ENCODE results near the gene NUBP2. TPM values are rescaled to one million over a fixed set of nuclear protein-coding genes. Genes with fewer than 3 reads are reported as not detected.
A peak's percentile ranks its signal among the peaks of the same experiment; 100 is the strongest.

The NUBP2 gene
- polyA plus RNA-seq, 1 donor: 39.4 TPM

- H3K36me3 ChIP-seq (ENCODE audit: control insufficient read depth, insufficient read depth, low read length): peaks cover 40% of the 10 kb centered on the region
- H3K27ac ChIP-seq (ENCODE audit: low read length): peak overlapping the region; percentile 33
- H3K9me3 ChIP-seq (ENCODE audit: control insufficient read depth, low read depth, low read length): peaks cover 3% of the 10 kb centered on the region
- H3K4me1 ChIP-seq (ENCODE audit: control insufficient read depth, insufficient read depth, low read length): peaks cover 12% of the 10 kb centered on the region
- no CpG with 5 or more reads among the region's 37 CpGs for WGBS (ENCODE audit: insufficient coverage, low lambda C conversion rate)
- DNase-seq: peak; percentile 53 to 84
- H3K27me3 ChIP-seq (ENCODE audit: control insufficient read depth, insufficient read depth, low read length): no peaks in the 10 kb centered on the region
- H3K4me3 ChIP-seq (ENCODE audit: low read length): no peak overlapping the region
These were observed 24.9 kb upstream of the NUBP2 start for GRCh38 chr16:1757714-1758461.

DNA sequence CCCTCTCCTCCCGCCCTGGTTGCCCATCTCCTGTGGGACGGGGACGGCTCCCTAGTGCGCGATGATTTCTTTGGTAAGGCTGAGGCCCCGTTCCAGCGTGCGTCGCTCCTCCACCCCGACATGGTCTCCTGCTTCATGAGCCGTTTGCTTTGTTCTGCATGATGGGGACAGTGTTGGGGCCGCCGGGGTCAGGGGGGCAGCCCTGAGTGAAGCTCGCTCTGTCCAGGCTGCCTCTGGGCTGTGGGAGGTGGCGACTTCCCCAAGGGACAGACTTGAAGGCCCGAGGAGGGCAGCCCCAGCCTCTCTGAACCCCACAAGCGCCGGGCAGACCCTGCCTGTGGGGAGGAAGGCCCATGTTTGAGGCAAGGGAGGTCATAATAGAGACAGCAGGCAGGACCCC, 23.8 kb upstream of the NUBP2 start:
- Histone ChIP-seq H3K4me1 (ENCODE audit: control insufficient read depth, insufficient read depth, low read length) (peaks cover 12% of the 10 kb centered on the region), H3K4me3 (ENCODE audit: low read length) (no peak overlapping the region), H3K27me3 (ENCODE audit: control insufficient read depth, insufficient read depth, low read length) (no peaks in the 10 kb centered on the region), H3K27ac (ENCODE audit: low read length) (no peak overlapping the region), H3K36me3 (ENCODE audit: control insufficient read depth, insufficient read depth, low read length) (peaks cover 43% of the 10 kb centered on the region), H3K9me3 (ENCODE audit: control insufficient read depth, low read depth, low read length) (peaks cover 9% of the 10 kb centered on the region)
- DNase-seq: no peak
- WGBS (ENCODE audit: insufficient coverage, low lambda C conversion rate): no CpG with 5 or more reads among the region's 18 CpGs

DNA sequence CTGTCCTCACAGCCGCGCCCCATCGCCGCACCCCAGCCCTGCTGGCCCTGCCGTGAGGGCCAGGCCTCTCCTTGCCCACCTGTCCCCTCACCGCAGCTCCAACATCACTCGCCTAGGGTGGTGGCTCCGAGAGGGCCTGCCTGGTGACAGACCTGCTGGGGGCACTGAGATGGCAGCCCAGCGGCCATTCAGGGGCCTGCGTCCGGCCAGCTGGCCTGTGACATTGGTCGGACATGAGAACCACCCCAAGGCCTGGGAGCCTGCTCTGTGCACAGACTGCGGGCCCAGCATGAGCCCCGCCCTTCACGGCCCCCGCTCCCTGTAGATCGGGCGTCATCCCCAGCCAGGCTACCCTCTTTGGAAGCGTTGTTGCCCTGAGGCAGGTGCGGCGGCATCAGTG, 23.2 kb upstream of the NUBP2 start:
- Histone ChIP-seq H3K36me3 (ENCODE audit: control insufficient read depth, insufficient read depth, low read length) (peaks cover 42% of the 10 kb centered on the region), H3K27ac (ENCODE audit: low read length) (no peak overlapping the region), H3K27me3 (ENCODE audit: control insufficient read depth, insufficient read depth, low read length) (no peaks in the 10 kb centered on the region), H3K9me3 (ENCODE audit: control insufficient read depth, low read depth, low read length) (peaks cover 9% of the 10 kb centered on the region), H3K4me1 (ENCODE audit: control insufficient read depth, insufficient read depth, low read length) (peaks cover 12% of the 10 kb centered on the region), H3K4me3 (ENCODE audit: low read length) (no peak overlapping the region)
- DNase-seq: no peak
- no CpG with 5 or more reads among the region's 21 CpGs for WGBS (ENCODE audit: insufficient coverage, low lambda C conversion rate)

GRCh38 chr16:1760911-1761310, 21.8 kb upstream of the NUBP2 start:
- Histone ChIP-seq H3K4me1 (ENCODE audit: control insufficient read depth, insufficient read depth, low read length) (peaks cover 12% of the 10 kb centered on the region), H3K27ac (ENCODE audit: low read length) (no peak overlapping the region), H3K27me3 (ENCODE audit: control insufficient read depth, insufficient read depth, low read length) (no peaks in the 10 kb centered on the region), H3K4me3 (ENCODE audit: low read length) (no peak overlapping the region), H3K36me3 (ENCODE audit: control insufficient read depth, insufficient read depth, low read length) (peaks cover 48% of the 10 kb centered on the region), H3K9me3 (ENCODE audit: control insufficient read depth, low read depth, low read length) (peaks cover 9% of the 10 kb centered on the region)
- no peak for DNase-seq
- no CpG with 5 or more reads among the region's 15 CpGs for WGBS (ENCODE audit: insufficient coverage, low lambda C conversion rate)

GRCh38 chr16:1761751-1762150, 21.0 kb upstream of the NUBP2 start:
- Histone ChIP-seq H3K4me1 (ENCODE audit: control insufficient read depth, insufficient read depth, low read length) (peaks cover 12% of the 10 kb centered on the region), H3K27ac (ENCODE audit: low read length) (no peak overlapping the region), H3K9me3 (ENCODE audit: control insufficient read depth, low read depth, low read length) (peaks cover 9% of the 10 kb centered on the region), H3K4me3 (ENCODE audit: low read length) (no peak overlapping the region), H3K27me3 (ENCODE audit: control insufficient read depth, insufficient read depth, low read length) (no peaks in the 10 kb centered on the region), H3K36me3 (ENCODE audit: control insufficient read depth, insufficient read depth, low read length) (peaks cover 56% of the 10 kb centered on the region)
- WGBS (ENCODE audit: insufficient coverage, low lambda C conversion rate): no CpG with 5 or more reads among the region's 15 CpGs
- no peak for DNase-seq

DNA sequence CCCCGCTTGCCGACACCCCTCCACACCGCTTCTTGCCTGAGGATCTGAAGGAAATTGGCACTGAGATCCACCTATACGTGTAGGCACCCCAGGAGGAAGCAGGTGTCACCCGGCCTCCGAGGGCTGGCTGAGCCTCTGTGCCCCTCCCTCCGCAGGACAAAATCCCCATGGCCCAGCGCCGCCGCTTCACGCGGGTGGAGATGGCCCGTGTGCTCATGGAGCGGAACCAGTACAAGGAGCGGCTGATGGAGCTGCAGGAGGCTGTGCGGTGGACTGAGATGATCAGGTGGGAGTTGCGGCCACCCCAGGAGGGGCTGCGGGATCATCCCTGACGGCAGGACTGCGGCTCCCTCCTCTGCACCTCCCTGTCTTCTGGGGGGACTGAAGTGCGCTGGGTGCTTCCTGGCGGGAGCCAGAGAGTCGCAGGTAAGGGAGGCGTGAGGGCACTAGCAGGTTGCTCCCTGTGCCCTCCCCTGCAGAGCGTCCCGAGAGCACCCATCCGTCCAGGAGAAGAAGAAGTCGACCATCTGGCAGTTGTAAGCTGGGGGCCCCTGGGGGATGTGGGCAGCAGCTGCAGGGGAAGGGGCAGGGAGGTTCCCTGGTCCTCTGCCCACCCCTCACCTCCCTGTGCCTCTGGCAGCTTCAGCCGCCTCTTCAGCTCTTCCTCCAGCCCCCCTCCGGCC, 20.4 kb upstream of the NUBP2 start:
- WGBS (ENCODE audit: insufficient coverage, low lambda C conversion rate): no CpG with 5 or more reads among the region's 30 CpGs
- no peak overlapping the region for H3K4me3 ChIP-seq (ENCODE audit: low read length)
- H3K27ac ChIP-seq (ENCODE audit: low read length): no peak overlapping the region
- no peaks in the 10 kb centered on the region for H3K27me3 ChIP-seq (ENCODE audit: control insufficient read depth, insufficient read depth, low read length)
- DNase-seq: no peak
- H3K4me1 ChIP-seq (ENCODE audit: control insufficient read depth, insufficient read depth, low read length): peaks cover 11% of the 10 kb centered on the region
- peaks cover 9% of the 10 kb centered on the region for H3K9me3 ChIP-seq (ENCODE audit: control insufficient read depth, low read depth, low read length)
- H3K36me3 ChIP-seq (ENCODE audit: control insufficient read depth, insufficient read depth, low read length): peaks cover 61% of the 10 kb centered on the region

- Histone ChIP-seq H3K27ac (ENCODE audit: low read length) (no peak overlapping the region), H3K4me1 (ENCODE audit: control insufficient read depth, insufficient read depth, low read length) (peaks cover 5% of the 10 kb centered on the region), H3K36me3 (ENCODE audit: control insufficient read depth, insufficient read depth, low read length) (peaks cover 68% of the 10 kb centered on the region), H3K27me3 (ENCODE audit: control insufficient read depth, insufficient read depth, low read length) (no peaks in the 10 kb centered on the region), H3K4me3 (ENCODE audit: low read length) (no peak overlapping the region), H3K9me3 (ENCODE audit: control insufficient read depth, low read depth, low read length) (peaks cover 9% of the 10 kb centered on the region)
- WGBS (ENCODE audit: insufficient coverage, low lambda C conversion rate): no CpG with 5 or more reads among the region's 24 CpGs
- DNase-seq: no peak
These were observed 19.8 kb upstream of the NUBP2 start for GRCh38 chr16:1762879-1763520.

DNA sequence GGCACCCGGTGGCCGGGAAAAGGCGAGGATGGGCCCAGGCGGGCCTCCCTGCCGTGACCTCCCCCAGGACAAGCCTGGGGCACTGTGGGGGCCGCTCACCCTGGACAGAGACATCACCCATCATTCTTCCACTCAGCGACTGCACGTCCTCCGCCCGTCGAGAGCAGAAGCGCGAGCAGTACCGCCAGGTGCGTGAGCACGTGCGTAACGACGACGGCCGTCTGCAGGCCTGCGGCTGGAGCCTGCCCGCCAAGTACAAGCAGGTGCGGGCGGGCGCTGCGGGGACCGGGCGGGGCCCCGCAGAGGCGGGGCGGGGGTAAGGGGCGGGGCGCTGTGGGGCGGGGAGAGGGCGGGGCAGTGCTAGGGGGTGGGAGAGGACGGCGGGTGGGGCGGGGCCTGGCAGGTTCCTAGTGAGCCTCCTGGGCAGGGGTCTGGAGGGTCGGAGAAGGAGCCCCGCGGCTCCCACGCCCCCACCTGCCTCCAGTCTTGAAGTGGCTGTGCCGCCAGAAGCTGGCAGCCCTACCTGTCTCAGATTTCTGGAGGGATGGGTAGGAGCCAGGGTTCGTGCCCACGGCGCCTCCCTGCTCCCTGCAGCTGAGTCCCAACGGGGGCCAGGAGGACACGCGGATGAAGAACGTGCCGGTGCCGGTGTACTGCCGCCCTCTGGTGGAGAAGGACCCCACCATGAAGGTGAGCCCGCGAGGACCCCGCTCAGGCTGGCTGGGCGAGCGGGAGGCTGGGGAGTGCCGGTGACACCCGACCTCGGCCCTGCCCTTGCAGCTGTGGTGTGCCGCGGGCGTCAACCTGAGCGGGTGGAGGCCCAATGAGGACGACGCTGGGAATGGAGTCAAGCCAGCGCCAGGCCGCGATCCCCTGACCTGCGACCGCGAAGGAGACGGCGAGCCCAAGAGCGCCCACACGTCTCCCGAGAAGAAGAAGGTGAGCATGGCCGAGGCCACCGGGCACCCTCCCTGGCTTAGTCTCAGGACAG, 18.9 kb upstream of the NUBP2 start:
- Histone ChIP-seq H3K36me3 (ENCODE audit: control insufficient read depth, insufficient read depth, low read length) (peaks cover 74% of the 10 kb centered on the region), H3K27me3 (ENCODE audit: control insufficient read depth, insufficient read depth, low read length) (no peaks in the 10 kb centered on the region), H3K9me3 (ENCODE audit: control insufficient read depth, low read depth, low read length) (peaks cover 9% of the 10 kb centered on the region), H3K4me1 (ENCODE audit: control insufficient read depth, insufficient read depth, low read length) (no peaks in the 10 kb centered on the region), H3K27ac (ENCODE audit: low read length) (no peak overlapping the region), H3K4me3 (ENCODE audit: low read length) (no peak overlapping the region)
- no CpG with 5 or more reads among the region's 81 CpGs for WGBS (ENCODE audit: insufficient coverage, low lambda C conversion rate)
- no peak for DNase-seq

- DNase-seq: no peak
- WGBS (ENCODE audit: insufficient coverage, low lambda C conversion rate): no CpG with 5 or more reads among the region's 21 CpGs
- Histone ChIP-seq H3K4me3 (ENCODE audit: low read length) (no peak overlapping the region), H3K4me1 (ENCODE audit: control insufficient read depth, insufficient read depth, low read length) (no peaks in the 10 kb centered on the region), H3K27me3 (ENCODE audit: control insufficient read depth, insufficient read depth, low read length) (no peaks in the 10 kb centered on the region), H3K36me3 (ENCODE audit: control insufficient read depth, insufficient read depth, low read length) (peaks cover 80% of the 10 kb centered on the region), H3K9me3 (ENCODE audit: control insufficient read depth, low read depth, low read length) (peaks cover 8% of the 10 kb centered on the region), H3K27ac (ENCODE audit: low read length) (no peak overlapping the region)
These were observed 17.8 kb upstream of the NUBP2 start for GRCh38 chr16:1764971-1765370.

DNA sequence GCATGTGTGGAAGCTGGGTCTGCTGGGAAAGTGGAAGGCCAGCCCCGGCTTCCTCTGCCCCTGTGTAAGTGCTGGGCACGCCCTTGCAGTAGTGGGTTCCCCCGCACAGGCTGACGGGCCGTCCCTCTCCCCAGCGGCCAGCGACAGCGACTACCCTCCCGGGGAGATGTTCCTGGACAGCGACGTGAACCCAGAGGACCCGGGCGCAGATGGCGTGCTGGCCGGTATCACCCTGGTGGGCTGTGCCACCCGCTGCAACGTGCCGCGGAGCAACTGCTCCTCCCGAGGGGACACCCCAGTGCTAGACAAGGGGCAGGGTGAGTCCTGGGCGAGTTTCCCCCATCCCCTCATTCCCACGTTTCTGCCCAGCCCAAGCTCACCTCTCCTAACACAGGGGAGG, 16.9 kb upstream of the NUBP2 start:
- H3K27ac ChIP-seq (ENCODE audit: low read length): no peak overlapping the region
- peaks cover 82% of the 10 kb centered on the region for H3K36me3 ChIP-seq (ENCODE audit: control insufficient read depth, insufficient read depth, low read length)
- peaks cover 5% of the 10 kb centered on the region for H3K4me1 ChIP-seq (ENCODE audit: control insufficient read depth, insufficient read depth, low read length)
- H3K4me3 ChIP-seq (ENCODE audit: low read length): no peak overlapping the region
- no peaks in the 10 kb centered on the region for H3K27me3 ChIP-seq (ENCODE audit: control insufficient read depth, insufficient read depth, low read length)
- no CpG with 5 or more reads among the region's 22 CpGs for WGBS (ENCODE audit: insufficient coverage, low lambda C conversion rate)
- no peak for DNase-seq
- H3K9me3 ChIP-seq (ENCODE audit: control insufficient read depth, low read depth, low read length): peaks cover 8% of the 10 kb centered on the region
